ENCODE data around the gene RNF167. TPM values are rescaled to one million over a fixed set of nuclear protein-coding genes. Genes with fewer than 3 reads are reported as not detected.

RNF167 gene
- total and polyA plus RNA-seq, 2 experiments from 2014 or later = 59.2 to 66.5 TPM

GRCh38 chr17:4898927-4899326 is 41.1 kb upstream of the RNF167 start:
- Histone ChIP-seq H3K27ac (peak overlapping the region; percentile 36), H3K4me1 (ENCODE audit: insufficient read depth) (peaks cover 7% of the 10 kb centered on the region), H3K36me3 (replicated peaks; ENCODE audit: insufficient read depth, low read depth) (no peaks in the 10 kb centered on the region), H3K27me3 (no peaks in the 10 kb centered on the region), H4K20me1 (ENCODE audit: insufficient read depth, poor library complexity, severe bottlenecking) (no peaks in the 10 kb centered on the region), H3K4me2 (peak overlapping the region; percentile 95), H2AFZ (peak overlapping the region; percentile 87), H3K9me3 (ENCODE audit: low read depth) (no peaks in the 10 kb centered on the region), H3K79me2 (no peaks in the 10 kb centered on the region), H3K4me3 (peak overlapping the region; percentile 70), H3K9me2 (replicated peaks; ENCODE audit: insufficient read depth) (no peaks in the 10 kb centered on the region)
- 52% methylated on average over 16 of the region's 34 CpGs for WGBS (ENCODE audit: low lambda C conversion rate, missing lambda C conversion rate)
- no peak for DNase-seq (ENCODE audit: low spot score)
- TF ChIP-seq CTCF (IDR thresholded peaks at IDR 0.05; ENCODE audit: poor library complexity) (no peak), EZH2phosphoT487 (IDR thresholded peaks at IDR 0.05; ENCODE audit: low read depth, severe bottlenecking, unreplicated experiment) (no peak), EZH2 (IDR thresholded peaks at IDR 0.05; ENCODE audit: borderline replicate concordance) (no peak)

GRCh38 chr17:4899341-4900230 is 40.5 kb upstream of the RNF167 start, which contains the start of gene C17orf107:
TSS of gene C17orf107 (plus strand) at chr17:4899536. CDS start at chr17:4899763, 227 bp downstream.
- Histone ChIP-seq H3K36me3 (replicated peaks; ENCODE audit: insufficient read depth, low read depth) (no peaks in the 10 kb centered on the region), H4K20me1 (ENCODE audit: insufficient read depth, poor library complexity, severe bottlenecking) (no peaks in the 10 kb centered on the region), H3K27me3 (no peaks in the 10 kb centered on the region), H3K9me2 (replicated peaks; ENCODE audit: insufficient read depth) (no peaks in the 10 kb centered on the region), H3K27ac (peak within 1 kb of the TSS; percentile 47), H2AFZ (peak within 1 kb of the TSS; percentile 87), H3K9me3 (ENCODE audit: low read depth) (no peaks in the 10 kb centered on the region), H3K79me2 (no peaks in the 10 kb centered on the region), H3K4me2 (peak within 1 kb of the TSS; percentile 95), H3K4me3 (peak within 1 kb of the TSS; percentile 70), H3K4me1 (ENCODE audit: insufficient read depth) (peaks cover 7% of the 10 kb centered on the region)
- TF ChIP-seq EZH2phosphoT487 (IDR thresholded peaks at IDR 0.05; ENCODE audit: low read depth, severe bottlenecking, unreplicated experiment) (no peak), CTCF (IDR thresholded peaks at IDR 0.05; ENCODE audit: poor library complexity) (no peak), EZH2 (IDR thresholded peaks at IDR 0.05; ENCODE audit: borderline replicate concordance) (no peak)
- DNase-seq (ENCODE audit: low spot score) = peak; percentile 94
- WGBS (ENCODE audit: low lambda C conversion rate, missing lambda C conversion rate) = 28% methylated on average over 40 of the region's 60 CpGs

GRCh38 chr17:4900231-4901107 is 39.6 kb upstream of the RNF167 start:
- H3K4me2 ChIP-seq = peak overlapping the region; percentile 95

More at GRCh38 chr17:4900231-4901107, 39.6 kb upstream of the RNF167 start:
- Histone ChIP-seq H3K79me2 (no peaks in the 10 kb centered on the region), H3K36me3 (replicated peaks; ENCODE audit: insufficient read depth, low read depth) (no peaks in the 10 kb centered on the region), H2AFZ (no peak overlapping the region), H3K27me3 (no peaks in the 10 kb centered on the region), H3K27ac (no peak overlapping the region), H3K9me3 (ENCODE audit: low read depth) (no peaks in the 10 kb centered on the region), H3K4me1 (ENCODE audit: insufficient read depth) (peaks cover 7% of the 10 kb centered on the region), H3K9me2 (replicated peaks; ENCODE audit: insufficient read depth) (no peaks in the 10 kb centered on the region), H4K20me1 (ENCODE audit: insufficient read depth, poor library complexity, severe bottlenecking) (no peaks in the 10 kb centered on the region), H3K4me3 (peak overlapping the region; percentile 70)
- DNase-seq (ENCODE audit: low spot score) = no peak
- 67% methylated on average over 64 of the region's 65 CpGs for WGBS (ENCODE audit: low lambda C conversion rate, missing lambda C conversion rate)
- TF ChIP-seq CTCF (IDR thresholded peaks at IDR 0.05; ENCODE audit: poor library complexity) (no peak), EZH2phosphoT487 (IDR thresholded peaks at IDR 0.05; ENCODE audit: low read depth, severe bottlenecking, unreplicated experiment) (no peak), EZH2 (IDR thresholded peaks at IDR 0.05; ENCODE audit: borderline replicate concordance) (no peak)
